Measurements from ENCODE around the gene SLC15A3.

DNA sequence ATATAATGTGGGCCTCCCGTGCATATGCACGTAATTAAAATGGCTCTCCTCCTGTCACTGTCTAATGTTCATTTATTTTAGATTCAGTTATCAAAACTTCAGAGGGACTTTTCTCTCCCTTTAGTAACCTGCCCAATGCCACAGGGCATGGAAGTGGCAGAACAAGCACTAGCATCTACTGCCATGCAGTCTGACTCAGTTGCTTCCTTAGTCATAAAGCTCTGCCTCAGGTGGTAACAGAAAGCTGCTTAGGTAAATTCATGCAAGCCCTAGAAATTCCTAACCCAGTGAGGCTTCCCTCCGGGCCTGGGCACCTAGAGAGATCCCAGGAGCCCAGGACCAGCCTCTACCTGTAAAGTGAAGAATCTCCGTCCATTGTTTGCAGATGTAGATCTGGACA lies 54.5 kb downstream of the SLC15A3 start:
- TF ChIP-seq POLR2A (IDR thresholded peaks at IDR 0.05) (no peak), EP300 (IDR thresholded peaks at IDR 0.05) (no peak)
